Measurements from ENCODE around the gene RBM33. TPM values are rescaled to one million over a fixed set of nuclear protein-coding genes. Genes with fewer than 3 reads are reported as not detected.

Gene RBM33
- polyA plus RNA-seq, 1 experiment: 5.0 TPM

DNA sequence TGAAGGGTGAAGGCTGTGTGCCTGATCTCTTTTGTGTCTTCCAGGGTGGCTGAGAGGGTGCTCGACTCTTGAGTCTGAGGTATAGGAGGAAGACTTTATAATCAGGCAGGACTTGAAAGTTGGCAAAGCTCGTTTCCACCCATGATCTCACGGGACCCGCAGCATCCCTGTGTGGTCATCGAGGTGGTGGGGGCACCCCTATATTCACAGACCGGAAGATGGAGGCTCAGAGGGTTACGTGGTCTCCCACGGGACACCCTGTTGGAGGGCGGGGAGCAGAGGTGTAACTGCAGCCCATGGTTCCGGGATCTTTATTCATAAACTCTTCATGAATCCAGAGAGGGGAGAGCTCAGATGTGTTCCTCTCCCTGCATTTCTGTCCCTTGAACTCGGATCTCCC, 177.4 kb downstream of the RBM33 start:
- ChIA-PET POLR2A (no interaction called here), CTCF (no interaction called here)
- no peaks in the 10 kb centered on the region for H3K27me3 ChIP-seq (ENCODE audit: control insufficient read depth, insufficient read depth, low read length)
- TF ChIP-seq, protein P1, sequence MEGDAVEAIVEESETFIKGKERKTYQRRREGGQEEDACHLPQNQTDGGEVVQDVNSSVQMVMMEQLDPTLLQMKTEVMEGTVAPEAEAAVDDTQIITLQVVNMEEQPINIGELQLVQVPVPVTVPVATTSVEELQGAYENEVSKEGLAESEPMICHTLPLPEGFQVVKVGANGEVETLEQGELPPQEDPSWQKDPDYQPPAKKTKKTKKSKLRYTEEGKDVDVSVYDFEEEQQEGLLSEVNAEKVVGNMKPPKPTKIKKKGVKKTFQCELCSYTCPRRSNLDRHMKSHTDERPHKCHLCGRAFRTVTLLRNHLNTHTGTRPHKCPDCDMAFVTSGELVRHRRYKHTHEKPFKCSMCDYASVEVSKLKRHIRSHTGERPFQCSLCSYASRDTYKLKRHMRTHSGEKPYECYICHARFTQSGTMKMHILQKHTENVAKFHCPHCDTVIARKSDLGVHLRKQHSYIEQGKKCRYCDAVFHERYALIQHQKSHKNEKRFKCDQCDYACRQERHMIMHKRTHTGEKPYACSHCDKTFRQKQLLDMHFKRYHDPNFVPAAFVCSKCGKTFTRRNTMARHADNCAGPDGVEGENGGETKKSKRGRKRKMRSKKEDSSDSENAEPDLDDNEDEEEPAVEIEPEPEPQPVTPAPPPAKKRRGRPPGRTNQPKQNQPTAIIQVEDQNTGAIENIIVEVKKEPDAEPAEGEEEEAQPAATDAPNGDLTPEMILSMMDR (IDR thresholded peaks at IDR 0.05; ENCODE audit: insufficient read depth, low read depth, low read length): no peak
- H3K4me3 ChIP-seq (ENCODE audit: low read depth, low read length): no peak overlapping the region
- no peaks in the 10 kb centered on the region for H3K36me3 ChIP-seq (ENCODE audit: control insufficient read depth, insufficient read depth, low read length)
- no peak for DNase-seq (ENCODE audit: low read depth)

DNA sequence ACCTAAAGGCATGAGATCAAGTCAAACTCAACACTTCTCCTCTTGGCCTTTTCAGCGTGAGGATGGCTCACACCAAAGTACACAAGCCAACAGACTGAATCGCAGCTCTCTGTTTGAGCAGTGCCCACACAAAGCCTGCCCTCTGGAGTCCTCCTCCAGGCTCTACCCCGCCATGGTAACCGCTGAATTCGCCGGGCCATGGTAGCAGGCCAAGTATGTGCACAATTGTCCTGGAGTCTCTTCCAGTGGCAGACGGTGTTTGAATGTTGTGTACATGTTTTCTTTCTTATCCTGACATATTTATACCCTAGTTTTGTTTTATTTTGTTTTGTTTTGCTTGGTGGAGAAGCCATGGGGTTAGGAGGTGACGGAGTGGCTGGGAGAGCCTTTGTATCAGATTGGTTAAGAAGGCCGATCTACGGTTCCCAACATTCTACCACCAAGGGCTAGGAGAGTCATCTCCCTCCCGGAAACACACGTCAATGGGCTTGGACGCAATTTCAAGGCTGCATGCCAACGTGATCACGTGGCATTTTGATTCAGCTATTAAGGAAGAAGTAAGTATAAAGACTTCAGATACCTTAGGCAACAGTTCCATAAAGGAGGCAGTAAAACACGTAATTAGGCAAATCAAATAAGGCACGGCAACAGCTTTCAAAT, 179.9 kb downstream of the RBM33 start:
- no peak overlapping the region for H3K4me3 ChIP-seq (ENCODE audit: low read depth, low read length)
- ChIA-PET CTCF (no interaction called here), POLR2A (no interaction called here)
- TF ChIP-seq, protein P1 (IDR thresholded peaks at IDR 0.05; ENCODE audit: insufficient read depth, low read depth, low read length): no peak
- no peak for DNase-seq (ENCODE audit: low read depth)
- no peaks in the 10 kb centered on the region for H3K36me3 ChIP-seq (ENCODE audit: control insufficient read depth, insufficient read depth, low read length)
- H3K27me3 ChIP-seq (ENCODE audit: control insufficient read depth, insufficient read depth, low read length): no peaks in the 10 kb centered on the region

DNA sequence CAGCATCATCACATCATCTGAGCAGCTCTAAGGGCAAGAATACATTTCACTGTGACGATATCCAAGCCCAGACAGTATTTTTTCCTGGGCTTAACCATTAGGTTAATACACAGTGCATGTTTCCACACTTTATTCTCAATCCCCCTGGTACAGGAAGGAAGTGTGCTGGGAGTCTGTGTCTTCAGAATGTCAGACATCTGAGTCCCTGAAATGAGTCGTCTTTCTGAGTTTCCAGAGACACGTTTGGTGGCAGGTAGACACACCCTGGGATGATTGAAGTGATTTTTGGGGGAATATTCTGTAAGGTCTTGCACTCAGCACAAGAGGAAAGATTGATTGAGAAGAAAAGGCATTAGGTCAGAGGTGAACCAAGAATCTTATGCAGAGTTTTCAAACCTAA, 180.9 kb downstream of the RBM33 start:
- Histone ChIP-seq H3K36me3 (ENCODE audit: control insufficient read depth, insufficient read depth, low read length) (no peaks in the 10 kb centered on the region), H3K27me3 (ENCODE audit: control insufficient read depth, insufficient read depth, low read length) (no peaks in the 10 kb centered on the region), H3K4me3 (ENCODE audit: low read depth, low read length) (no peak overlapping the region)
- ChIA-PET POLR2A (no interaction called here), CTCF (no interaction called here)
- TF ChIP-seq, protein P1 (IDR thresholded peaks at IDR 0.05; ENCODE audit: insufficient read depth, low read depth, low read length): no peak
- no peak for DNase-seq (ENCODE audit: low read depth)

DNA sequence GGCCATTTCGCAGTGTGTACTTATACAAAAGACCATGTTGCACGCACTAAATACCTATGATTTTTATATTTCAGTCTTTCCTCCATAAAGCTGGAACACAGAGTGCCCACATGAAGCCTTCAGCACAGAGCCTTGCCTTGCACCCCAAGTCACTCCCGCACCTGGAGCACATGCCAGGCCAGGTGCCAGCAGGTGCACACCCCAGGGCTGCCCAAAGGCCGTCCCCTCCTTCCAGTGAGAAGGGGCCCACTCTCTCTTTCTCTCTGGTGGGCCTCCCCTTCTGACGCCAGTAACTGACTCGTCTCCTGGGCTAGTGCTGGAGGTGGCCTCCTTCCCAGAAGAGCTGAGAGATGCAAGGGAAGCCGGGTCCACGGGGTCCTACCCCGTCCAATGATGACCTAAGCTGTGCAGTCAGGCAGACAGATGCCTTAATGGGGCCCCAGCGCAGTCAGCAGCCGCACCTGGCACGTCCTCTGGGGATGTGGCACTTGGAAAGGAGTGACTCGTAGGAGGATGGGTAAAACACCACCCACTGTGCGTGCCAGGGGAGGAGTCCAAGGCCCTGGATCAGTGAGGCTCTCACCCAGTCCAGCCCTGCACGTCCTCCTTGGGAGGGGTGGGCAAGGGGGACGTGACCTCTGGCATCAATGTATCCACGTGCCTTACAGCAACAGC, 185.5 kb downstream of the RBM33 start:
- DNase-seq (ENCODE audit: low read depth): no peak
- POLR2A ChIA-PET: no interaction called here
- TF ChIP-seq, protein P1 (IDR thresholded peaks at IDR 0.05; ENCODE audit: insufficient read depth, low read depth, low read length): no peak
- Histone ChIP-seq H3K27me3 (ENCODE audit: control insufficient read depth, insufficient read depth, low read length) (no peaks in the 10 kb centered on the region), H3K36me3 (ENCODE audit: control insufficient read depth, insufficient read depth, low read length) (no peaks in the 10 kb centered on the region), H3K4me3 (ENCODE audit: low read depth, low read length) (no peak overlapping the region)
- CTCF ChIA-PET: no interaction called here

Other genes starting within 250 kb of the RBM33 start
- not detected in 2 replicates for gene EN2, start 186.5 kb upstream of the RBM33 start, polyA plus RNA-seq (2011; rRNA removed)
- gene CNPY1, start 98.1 kb upstream of the RBM33 start, polyA plus RNA-seq (2011; rRNA removed): not detected in 2 replicates
- not detected in 2 replicates for gene SHH, start 167.8 kb downstream of the RBM33 start, polyA plus RNA-seq (2011; rRNA removed)